HG03354 (cell line): Measurements from ENCODE around the gene PLS1.
"Not testable (repeated sequence)": the region's sequence is repeated elsewhere in the genome, so short reads cannot be mapped to it uniquely, and the experiment has no call there.

Experiments
- ATAC-seq: cut with Tn5 transposase; IDR thresholded peaks from one replicate; pipeline ENCODE4 v1.9.1; 2021; ENCODE audit warnings: mild to moderate bottlenecking; ENCODE audit not compliant: unreplicated experiment, poor library complexity, severe bottlenecking

Gene PLS1

DNA sequence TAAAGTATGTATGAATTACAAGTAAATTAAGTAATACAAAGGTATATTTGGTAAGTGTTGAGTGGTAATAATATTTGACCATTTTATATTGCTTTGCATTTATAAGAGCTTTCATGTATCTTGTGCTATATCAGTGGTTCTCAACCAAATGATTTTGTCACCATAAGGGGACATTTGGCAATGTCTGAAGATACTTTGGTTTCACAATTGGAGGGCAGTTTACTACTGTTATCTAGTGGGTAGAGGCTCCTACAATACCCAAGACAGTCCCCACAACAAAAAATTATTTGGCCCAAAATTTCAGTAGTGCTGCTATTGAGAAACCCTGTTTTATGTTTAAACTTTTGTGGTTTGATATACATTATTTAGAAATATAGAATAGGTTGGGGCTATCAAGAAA is 142.2 kb downstream of the PLS1 start:
- ATAC-seq = no peak

DNA sequence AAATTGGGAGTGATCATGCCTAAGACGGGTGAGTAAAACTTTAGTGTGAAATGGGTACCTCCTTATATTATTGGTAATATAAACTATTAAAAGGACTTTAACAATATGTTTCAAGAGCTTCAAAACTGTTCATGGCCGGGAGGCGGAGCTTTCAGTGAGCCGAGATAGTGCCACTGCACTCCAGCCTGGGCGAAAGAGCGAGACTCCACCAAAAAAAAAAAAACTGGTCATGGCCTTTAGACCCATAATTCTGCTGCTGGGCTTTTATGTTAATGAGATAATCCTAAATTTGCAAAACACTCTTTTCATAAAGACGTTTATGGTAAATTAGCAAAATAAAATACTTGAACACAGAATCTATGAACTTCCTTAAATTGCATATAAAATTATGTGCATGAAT is 150.5 kb downstream of the PLS1 start:
- ATAC-seq = no peak

DNA sequence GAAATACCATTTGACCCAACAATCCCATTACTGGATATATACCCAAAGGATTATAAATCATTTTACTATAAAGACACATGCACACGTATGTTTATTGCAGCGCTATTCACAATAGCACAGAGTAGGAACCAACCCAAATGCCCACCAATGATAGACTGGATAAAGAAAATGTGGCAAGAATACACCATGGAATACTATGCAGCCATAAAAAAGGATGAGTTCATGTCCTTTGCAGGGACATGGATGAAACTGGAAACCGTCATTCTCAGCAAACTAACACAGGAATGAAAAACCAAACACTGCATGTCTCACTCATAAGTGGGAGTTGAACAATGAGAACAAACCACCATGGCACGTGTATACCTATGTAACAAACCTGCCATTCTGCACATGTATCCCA is 154.3 kb downstream of the PLS1 start:
- ATAC-seq = not testable (repeated sequence)

DNA sequence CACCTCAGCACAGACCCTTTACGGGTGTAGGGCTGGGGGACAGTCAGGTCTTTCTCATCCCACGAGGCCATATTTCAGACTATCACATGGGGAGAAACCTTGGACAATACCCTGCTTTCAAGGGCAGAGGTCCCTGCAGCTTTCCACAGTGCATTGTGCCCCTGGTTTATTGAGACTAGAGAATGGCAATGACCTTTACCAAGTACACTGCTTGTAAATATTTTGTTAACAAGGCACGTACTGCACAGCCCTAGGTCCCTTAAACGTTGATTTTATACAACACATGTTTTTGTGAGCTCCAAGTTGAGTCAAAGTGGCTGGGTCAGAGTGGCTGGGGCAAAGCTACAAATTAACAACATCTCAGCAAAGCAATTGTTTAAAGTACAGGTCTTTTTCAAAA is 156.4 kb downstream of the PLS1 start:
- not testable (repeated sequence) for ATAC-seq

DNA sequence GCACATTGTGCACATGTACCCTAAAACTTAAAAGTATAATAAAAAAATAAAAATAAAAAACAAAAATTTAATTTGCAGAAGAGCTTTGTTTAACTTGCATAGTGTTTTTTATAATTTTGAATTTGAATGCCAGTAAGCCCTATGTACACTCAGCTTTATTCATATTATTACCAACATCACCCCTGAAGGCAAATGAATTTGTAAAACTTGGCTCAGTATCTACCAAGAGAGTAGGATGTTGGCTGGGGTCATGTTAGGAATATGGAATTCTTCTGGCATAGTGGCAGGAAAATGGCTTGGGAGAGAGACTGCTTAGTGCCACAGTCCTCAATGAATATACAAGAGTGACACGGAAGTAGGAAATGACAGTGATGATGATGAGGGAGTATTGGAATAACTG is 158.3 kb downstream of the PLS1 start:
- no peak for ATAC-seq
